Vagina (tissue), 2 donors: ENCODE results near the gene NF2. TPM values are rescaled to one million over a fixed set of nuclear protein-coding genes. Genes with fewer than 3 reads are reported as not detected.

Source experiments
- DNase-seq, 2 donors: peaks; one replicate each; pipeline ENCODE4 v3.0.0-alpha.2; 2017; ENCODE audit errors: extremely low spot score in 2 of 2
- H3K27ac ChIP-seq: fragments of 200-600 bp; sonication (generic); one replicate; pipeline ENCODE4 v1.5.1; 2019
- H3K27me3 ChIP-seq: fragments of 200-600 bp; sonication (generic); one replicate; pipeline ENCODE4 v1.5.1; 2019
- H3K36me3 ChIP-seq, 2 donors: fragments of 200-600 bp; sonication (generic); one replicate each; pipeline ENCODE4 v1.5.1; 2017 to 2019
- H3K4me1 ChIP-seq: fragments of 200-600 bp; sonication (generic); one replicate; pipeline ENCODE4 v1.5.1; 2019
- H3K4me3 ChIP-seq, 2 donors: fragments of 200-600 bp; sonication (generic); 1 replicate in 1 of 2; 2 replicates in 1 of 2; pipeline ENCODE4 v1.5.1; 2016 to 2019
- H3K9me3 ChIP-seq: fragments of 200-600 bp; sonication (generic); one replicate; pipeline ENCODE4 v1.5.1; 2019
- CTCF ChIP-seq, 3 experiments: fragments of 450-650 bp in 2 of 3; fragments of 200-600 bp in 1 of 3; sonication (generic) in 1 of 3; IDR thresholded peaks; one replicate each; pipeline ENCODE4 v1.5.1; 2017 to 2019; ENCODE audit warnings: antibody characterized with exemption in 3 of 3, mild to moderate bottlenecking in 2 of 3, moderate library complexity in 2 of 3
- POLR2A ChIP-seq, 2 donors: fragments of 450-650 bp; IDR thresholded peaks; one replicate each; pipeline ENCODE4 v1.6.1; 2017; ENCODE audit warnings: antibody characterized with exemption in 2 of 2, mild to moderate bottlenecking in 2 of 2, moderate library complexity in 2 of 2
- POLR2AphosphoS5 ChIP-seq, 2 donors: sonication (generic); formaldehyde crosslinking; IDR thresholded peaks; one replicate each; pipeline ENCODE4 v1.9.0; 2017; ENCODE audit warnings: antibody characterized with exemption in 2 of 2, mild to moderate bottlenecking in 2 of 2, low read depth in 1 of 2; ENCODE audit not compliant: insufficient read depth in 1 of 2
- intact Hi-C: fragments of 100-400 bp; cut with DNase I; formaldehyde crosslinking; loops from one replicate; pipeline ENCODE4 v1.15.1; 2023
- total RNA-seq: library from RNA; depleted of rRNA; stranded (reverse); fragments of >200 nt; gene quantifications from one replicate; pipeline ENCODE4 v1.2.3, GENCODE V29; 2016

The NF2 gene
- 15.7 TPM for total RNA-seq

- Histone ChIP-seq H3K36me3 (no peaks in the 10 kb centered on the region), H3K27ac (peak within 1 kb of the TSS; percentile 92), H3K4me3 (peak within 1 kb of the TSS; percentile 75 to 94), H3K9me3 (no peaks in the 10 kb centered on the region), H3K27me3 (no peaks in the 10 kb centered on the region), H3K4me1 (peaks cover 20% of the 10 kb centered on the region)
- peak in 1 of 2 donors; percentile 39 for TF ChIP-seq POLR2A (IDR thresholded peaks at IDR 0.05)
- peak; percentile 63 to 86 for TF ChIP-seq POLR2AphosphoS5 (IDR thresholded peaks at IDR 0.05; ENCODE audit: insufficient read depth in 1 of 2, low read depth in 1 of 2)
- no peak for TF ChIP-seq CTCF (IDR thresholded peaks at IDR 0.05)
- intact Hi-C loops = no loop called here
- DNase-seq = peak; percentile 99
Observed at GRCh38 chr22:29603358-29604075, at the start of gene NF2. Gene NF2 (plus strand): TSS chr22:29603633. CDS start chr22:29603999, 366 bp downstream.

GRCh38 chr22:29555065-29555644, 48.3 kb upstream of the NF2 start:
- Histone ChIP-seq H3K4me1 (peaks cover 9% of the 10 kb centered on the region), H3K4me3 (no peak overlapping the region), H3K27ac (peak overlapping the region; percentile 77), H3K9me3 (no peaks in the 10 kb centered on the region), H3K27me3 (no peaks in the 10 kb centered on the region), H3K36me3 (peaks cover 0 to 13% of the 10 kb centered on the region in 2 donors)
- intact Hi-C loops = no loop called here
- DNase-seq = no peak
- TF ChIP-seq POLR2AphosphoS5 (IDR thresholded peaks at IDR 0.05; ENCODE audit: insufficient read depth in 1 of 2, low read depth in 1 of 2) (no peak), CTCF (IDR thresholded peaks at IDR 0.05) (no peak), POLR2A (IDR thresholded peaks at IDR 0.05) (no peak)

- Histone ChIP-seq H3K4me3 (no peak overlapping the region), H3K4me1 (peaks cover 7% of the 10 kb centered on the region), H3K27ac (no peak overlapping the region), H3K36me3 (peaks cover 0 to 30% of the 10 kb centered on the region in 2 donors), H3K9me3 (no peaks in the 10 kb centered on the region), H3K27me3 (no peaks in the 10 kb centered on the region)
- TF ChIP-seq POLR2A (IDR thresholded peaks at IDR 0.05) (no peak), POLR2AphosphoS5 (IDR thresholded peaks at IDR 0.05; ENCODE audit: insufficient read depth in 1 of 2, low read depth in 1 of 2) (no peak), CTCF (IDR thresholded peaks at IDR 0.05) (no peak)
- intact Hi-C loops = no loop called here
- no peak for DNase-seq
Observed at GRCh38 chr22:29559030-29559429, 44.4 kb upstream of the NF2 start.

- intact Hi-C loops = no loop called here
- peaks cover 0 to 30% of the 10 kb centered on the region in 2 donors for H3K36me3 ChIP-seq
- H3K9me3 ChIP-seq = no peaks in the 10 kb centered on the region
- no peak overlapping the region for H3K27ac ChIP-seq
- H3K4me3 ChIP-seq = no peak overlapping the region
- H3K27me3 ChIP-seq = no peaks in the 10 kb centered on the region
- no peaks in the 10 kb centered on the region for H3K4me1 ChIP-seq
- no peak for DNase-seq
- TF ChIP-seq POLR2A (IDR thresholded peaks at IDR 0.05) (no peak), POLR2AphosphoS5 (IDR thresholded peaks at IDR 0.05; ENCODE audit: insufficient read depth in 1 of 2, low read depth in 1 of 2) (no peak), CTCF (IDR thresholded peaks at IDR 0.05) (no peak)
Observed at GRCh38 chr22:29559853-29560252, 43.6 kb upstream of the NF2 start.
